Mesenchymal stem cell (in vitro differentiated cells and primary cell): ENCODE measurements around the gene SNX30.

Experiments used
- DNase-seq: peaks from one replicate; pipeline ENCODE4 v3.0.0-alpha.2; 2013
- H2AFZ ChIP-seq: one replicate; pipeline ENCODE4 v1.6.1; 2013; ENCODE audit warnings: low read depth, mild to moderate bottlenecking, control low read depth, inconsistent platforms, low read length, moderate library complexity
- H2AK5ac ChIP-seq: 2 replicates; pipeline ENCODE4 v1.6.1; 2013; ENCODE audit warnings: low read length, moderate library complexity, mild to moderate bottlenecking, inconsistent platforms; ENCODE audit not compliant: severe bottlenecking
- H2BK120ac ChIP-seq: one replicate; pipeline ENCODE4 v1.6.1; 2013; ENCODE audit warnings: low read depth, mild to moderate bottlenecking, inconsistent platforms, low read length, moderate library complexity
- H2BK12ac ChIP-seq, 2 experiments: one replicate each; pipeline ENCODE4 v1.6.1; 2013; ENCODE audit warnings: inconsistent platforms in 2 of 2, low read length in 2 of 2, mild to moderate bottlenecking in 2 of 2, moderate library complexity in 2 of 2, control low read depth in 1 of 2
- H2BK15ac ChIP-seq: one replicate; pipeline ENCODE4 v1.6.1; 2013; ENCODE audit warnings: mild to moderate bottlenecking, low read depth, inconsistent platforms; ENCODE audit not compliant: poor library complexity, severe bottlenecking
- H2BK5ac ChIP-seq: 2 replicates; pipeline ENCODE4 v1.6.1; 2013; ENCODE audit warnings: low read depth, mild to moderate bottlenecking, low read length, control low read depth, inconsistent platforms; ENCODE audit not compliant: poor library complexity, severe bottlenecking
- H3K14ac ChIP-seq, 2 experiments: one replicate each; pipeline ENCODE4 v1.6.1; 2013; ENCODE audit warnings: inconsistent platforms in 2 of 2, low read length in 2 of 2, control low read depth in 1 of 2, mild to moderate bottlenecking in 1 of 2, moderate library complexity in 1 of 2
- H3K18ac ChIP-seq, 2 experiments: one replicate each; pipeline ENCODE4 v1.6.1; 2013; ENCODE audit warnings: inconsistent platforms in 2 of 2, low read length in 2 of 2, control low read depth in 1 of 2, low read depth in 1 of 2, mild to moderate bottlenecking in 1 of 2
- H3K23ac ChIP-seq, 2 experiments: one replicate each; pipeline ENCODE4 v1.6.1; 2013; ENCODE audit warnings: inconsistent platforms in 2 of 2, low read length in 2 of 2, mild to moderate bottlenecking in 2 of 2, moderate library complexity in 2 of 2, control low read depth in 1 of 2
- H3K27ac ChIP-seq: 2 replicates; pipeline ENCODE4 v1.5.1; 2013; ENCODE audit warnings: mild to moderate bottlenecking, moderate library complexity, low read length, control low read depth, inconsistent platforms; ENCODE audit not compliant: poor library complexity, severe bottlenecking
- H3K27me3 ChIP-seq, 2 experiments: 2 replicates each; pipeline versions ENCODE4 v1.6.1 to v1.7.0; 2013; ENCODE audit warnings: low read length in 2 of 2, mild to moderate bottlenecking in 2 of 2, moderate library complexity in 2 of 2, control low read depth in 1 of 2, inconsistent platforms in 1 of 2; ENCODE audit not compliant: control insufficient read depth in 1 of 2, insufficient read depth in 1 of 2
- H3K36me3 ChIP-seq, 2 experiments: 2 replicates each; pipeline versions ENCODE4 v1.6.1 to v1.7.0; 2013; ENCODE audit warnings: low read length in 2 of 2, control low read depth in 1 of 2, inconsistent platforms in 1 of 2, low read depth in 1 of 2, mild to moderate bottlenecking in 1 of 2; ENCODE audit not compliant: insufficient read depth in 2 of 2, control insufficient read depth in 1 of 2
- H3K4ac ChIP-seq, 2 experiments: one replicate each; pipeline ENCODE4 v1.6.1; 2013; ENCODE audit warnings: inconsistent platforms in 2 of 2, low read length in 2 of 2, mild to moderate bottlenecking in 2 of 2, moderate library complexity in 2 of 2, control low read depth in 1 of 2, low read depth in 1 of 2
- H3K4me1 ChIP-seq: 2 replicates; pipeline ENCODE4 v1.6.1; 2013; ENCODE audit warnings: low read depth, low read length, control low read depth; ENCODE audit not compliant: control insufficient read depth, insufficient read depth
- H3K4me2 ChIP-seq: 2 replicates; pipeline ENCODE4 v1.6.1; 2013; ENCODE audit warnings: low read length, mild to moderate bottlenecking, inconsistent platforms; ENCODE audit not compliant: poor library complexity, severe bottlenecking
- H3K4me3 ChIP-seq, 2 experiments: 2 replicates each; pipeline versions ENCODE4 v1.5.1 to v1.7.0; 2013; ENCODE audit warnings: low read length in 2 of 2, mild to moderate bottlenecking in 2 of 2, control low read depth in 1 of 2, low read depth in 1 of 2; ENCODE audit not compliant: insufficient read depth in 1 of 2
- H3K79me1 ChIP-seq: replicated peaks from 2 replicates; pipeline ENCODE4 v1.6.1; 2013; ENCODE audit warnings: mild to moderate bottlenecking, control low read depth, low read length, inconsistent platforms; ENCODE audit not compliant: poor library complexity, severe bottlenecking
- H3K9ac ChIP-seq: 2 replicates; pipeline ENCODE4 v1.7.0; 2013; ENCODE audit warnings: mild to moderate bottlenecking, low read length, moderate library complexity
- H3K9me3 ChIP-seq: 2 replicates; pipeline ENCODE4 v1.7.0; 2013; ENCODE audit warnings: mild to moderate bottlenecking, low read length; ENCODE audit not compliant: control insufficient read depth
- H4K8ac ChIP-seq: one replicate; pipeline ENCODE4 v1.6.1; 2013; ENCODE audit warnings: inconsistent platforms, mild to moderate bottlenecking, low read length, moderate library complexity
- H4K91ac ChIP-seq: one replicate; pipeline ENCODE4 v1.6.1; 2013; ENCODE audit warnings: mild to moderate bottlenecking, low read length, inconsistent platforms
- WGBS: methylation state at CpG from one replicate; pipeline ENCODE4 v1.1.7; 2013; ENCODE audit warnings: mixed read lengths; 5-methylcytosine and 5-hydroxymethylcytosine counted together

The SNX30 gene

DNA sequence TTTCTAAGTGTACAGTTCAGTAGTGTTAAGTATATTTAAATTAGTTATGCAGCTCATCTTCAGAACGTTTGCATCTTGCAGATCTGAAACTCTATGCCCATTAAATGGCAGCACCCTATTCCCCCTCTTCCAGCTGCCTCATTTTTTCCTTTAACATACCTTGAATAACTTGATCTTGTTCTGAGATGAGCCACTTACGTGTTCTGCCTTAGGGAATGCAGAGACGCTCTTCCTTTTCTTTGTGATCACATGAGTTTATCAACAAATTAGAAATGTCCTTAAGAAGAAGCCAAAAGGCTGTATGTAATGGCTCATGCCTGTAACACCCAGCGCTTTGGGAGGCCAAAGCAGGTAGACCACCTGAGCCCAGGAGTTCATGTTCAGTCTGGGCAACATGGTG is 82.5 kb downstream of the SNX30 start:
- H4K91ac ChIP-seq = no peak overlapping the region
- H2AFZ ChIP-seq = no peak overlapping the region
- no peak overlapping the region for H3K9ac ChIP-seq
- H3K4me1 ChIP-seq = no peaks in the 10 kb centered on the region
- no peak overlapping the region for H3K27ac ChIP-seq
- H3K9me3 ChIP-seq = no peaks in the 10 kb centered on the region
- no peak overlapping the region for H2BK5ac ChIP-seq
- no peak overlapping the region for H3K14ac ChIP-seq
- no peak overlapping the region for H3K4me3 ChIP-seq
- WGBS = 98% methylated on average over 4 of the region's 4 CpGs
- H2BK12ac ChIP-seq = no peak overlapping the region
- H4K8ac ChIP-seq = no peak overlapping the region
- no peak overlapping the region for H3K4ac ChIP-seq
- no peak overlapping the region for H3K4me2 ChIP-seq
- no peak overlapping the region for H3K23ac ChIP-seq
- no peak for DNase-seq
- H3K36me3 ChIP-seq = peaks cover 15 to 43% of the 10 kb centered on the region in 2 experiments
- H2AK5ac ChIP-seq = no peak overlapping the region
- no peaks in the 10 kb centered on the region for H3K27me3 ChIP-seq
- peaks cover 1% of the 10 kb centered on the region for H3K79me1 ChIP-seq
- no peak overlapping the region for H3K18ac ChIP-seq
- no peak overlapping the region for H2BK120ac ChIP-seq
- no peak overlapping the region for H2BK15ac ChIP-seq

DNA sequence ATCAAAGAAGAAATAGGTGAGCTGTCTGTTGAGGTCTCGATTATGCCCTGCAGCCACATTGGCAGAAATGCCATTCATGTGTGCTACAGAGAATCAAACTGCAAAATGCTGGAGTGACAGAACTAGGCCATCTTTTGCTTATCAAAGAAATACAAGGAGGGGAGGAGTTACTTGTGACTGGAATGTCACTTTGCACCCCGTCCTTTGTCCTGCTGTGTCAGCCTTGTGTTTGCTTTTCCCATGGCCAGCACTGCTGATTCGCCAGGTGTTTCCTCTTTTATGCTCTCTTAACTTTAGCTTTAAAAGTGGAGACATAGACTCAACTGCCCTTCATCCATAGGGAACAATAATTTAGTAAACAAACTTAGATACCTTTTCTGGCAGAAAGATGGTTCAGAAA is 85.8 kb downstream of the SNX30 start:
- H2BK15ac ChIP-seq = no peak overlapping the region
- no peaks in the 10 kb centered on the region for H3K4me1 ChIP-seq
- H3K4ac ChIP-seq = no peak overlapping the region
- no peaks in the 10 kb centered on the region for H3K27me3 ChIP-seq
- no peaks in the 10 kb centered on the region for H3K9me3 ChIP-seq
- H2AFZ ChIP-seq = no peak overlapping the region
- no peak overlapping the region for H3K4me2 ChIP-seq
- no peak overlapping the region for H3K14ac ChIP-seq
- H3K18ac ChIP-seq = no peak overlapping the region
- H4K91ac ChIP-seq = no peak overlapping the region
- H3K27ac ChIP-seq = no peak overlapping the region
- no peak overlapping the region for H4K8ac ChIP-seq
- DNase-seq = no peak
- no peak overlapping the region for H2AK5ac ChIP-seq
- no peak overlapping the region for H3K23ac ChIP-seq
- peaks cover 1% of the 10 kb centered on the region for H3K79me1 ChIP-seq
- H3K9ac ChIP-seq = no peak overlapping the region
- H2BK120ac ChIP-seq = no peak overlapping the region
- no peak overlapping the region for H2BK5ac ChIP-seq
- no peak overlapping the region for H2BK12ac ChIP-seq
- WGBS = 94% methylated on average over 3 of the region's 3 CpGs
- H3K36me3 ChIP-seq = peaks cover 21 to 62% of the 10 kb centered on the region in 2 experiments
- H3K4me3 ChIP-seq = no peak overlapping the region

DNA sequence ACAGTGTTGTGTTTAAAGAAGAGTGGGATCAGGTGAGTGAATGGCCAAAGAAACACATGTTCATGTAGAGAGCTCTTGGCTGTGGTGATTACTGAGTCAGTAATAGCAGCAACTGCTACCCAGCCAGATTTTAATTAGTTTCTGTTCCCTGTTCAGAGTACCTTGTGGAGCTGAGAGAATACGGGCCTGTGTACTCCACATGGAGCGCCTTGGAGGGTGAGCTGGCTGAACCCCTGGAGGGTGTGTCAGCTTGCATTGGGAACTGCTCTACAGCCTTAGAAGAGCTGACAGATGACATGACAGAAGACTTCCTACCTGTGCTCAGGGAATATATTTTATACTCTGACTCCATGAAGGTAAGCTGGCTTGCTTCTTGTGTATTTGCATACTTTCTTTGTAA is 87.8 kb downstream of the SNX30 start:
- H4K8ac ChIP-seq = no peak overlapping the region
- H3K27me3 ChIP-seq = no peaks in the 10 kb centered on the region
- H2BK120ac ChIP-seq = no peak overlapping the region
- peaks cover 4% of the 10 kb centered on the region for H3K79me1 ChIP-seq
- H3K27ac ChIP-seq = no peak overlapping the region
- H3K23ac ChIP-seq = no peak overlapping the region
- no peak overlapping the region for H2AK5ac ChIP-seq
- no peaks in the 10 kb centered on the region for H3K4me1 ChIP-seq
- H3K9me3 ChIP-seq = no peaks in the 10 kb centered on the region
- H2BK5ac ChIP-seq = no peak overlapping the region
- WGBS = 100% methylated on average over 2 of the region's 2 CpGs
- no peak for DNase-seq
- H4K91ac ChIP-seq = no peak overlapping the region
- no peak overlapping the region for H3K4me2 ChIP-seq
- no peak overlapping the region for H3K4ac ChIP-seq
- no peak overlapping the region for H2BK15ac ChIP-seq
- H3K36me3 ChIP-seq = peaks cover 18 to 49% of the 10 kb centered on the region in 2 experiments
- no peak overlapping the region for H3K18ac ChIP-seq
- no peak overlapping the region for H2BK12ac ChIP-seq
- H2AFZ ChIP-seq = no peak overlapping the region
- no peak overlapping the region for H3K14ac ChIP-seq
- no peak overlapping the region for H3K4me3 ChIP-seq
- no peak overlapping the region for H3K9ac ChIP-seq

DNA sequence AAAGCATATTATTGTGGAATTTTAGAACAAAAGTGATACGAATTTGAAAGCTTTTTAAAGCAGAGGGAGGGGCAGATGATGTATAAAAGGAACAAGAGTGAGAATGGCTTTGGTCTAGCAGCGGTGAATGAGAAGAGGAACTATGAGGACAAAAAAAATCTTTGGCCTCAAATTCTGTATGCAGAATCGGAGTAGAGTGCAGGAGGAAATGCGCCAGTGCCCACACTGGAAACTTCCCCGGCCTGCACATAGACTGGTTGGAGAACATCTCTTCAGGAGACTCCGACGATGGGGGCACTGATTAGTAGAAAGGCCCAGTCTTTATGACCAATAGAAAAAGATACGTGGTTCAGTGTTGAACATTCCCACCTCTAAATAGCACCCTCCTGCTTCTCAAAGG is 88.8 kb downstream of the SNX30 start:
- no peak overlapping the region for H4K8ac ChIP-seq
- no peak for DNase-seq
- no peak overlapping the region for H2BK15ac ChIP-seq
- H3K14ac ChIP-seq = no peak overlapping the region
- no peak overlapping the region for H2AFZ ChIP-seq
- H3K4me1 ChIP-seq = no peaks in the 10 kb centered on the region
- no peak overlapping the region for H3K23ac ChIP-seq
- no peak overlapping the region for H2BK120ac ChIP-seq
- H3K4ac ChIP-seq = no peak overlapping the region
- WGBS = 97% methylated on average over 7 of the region's 8 CpGs
- H3K27ac ChIP-seq = no peak overlapping the region
- H3K4me2 ChIP-seq = no peak overlapping the region
- peaks cover 4% of the 10 kb centered on the region for H3K79me1 ChIP-seq
- H3K18ac ChIP-seq = no peak overlapping the region
- H3K27me3 ChIP-seq = no peaks in the 10 kb centered on the region
- H3K36me3 ChIP-seq = peaks cover 18 to 43% of the 10 kb centered on the region in 2 experiments
- H2BK5ac ChIP-seq = no peak overlapping the region
- H2AK5ac ChIP-seq = no peak overlapping the region
- no peak overlapping the region for H2BK12ac ChIP-seq
- no peak overlapping the region for H3K4me3 ChIP-seq
- no peaks in the 10 kb centered on the region for H3K9me3 ChIP-seq
- H3K9ac ChIP-seq = no peak overlapping the region
- no peak overlapping the region for H4K91ac ChIP-seq
